ENCODE results near the gene PLXNB1. TPM values are rescaled to one million over a fixed set of nuclear protein-coding genes. Genes with fewer than 3 reads are reported as not detected.

Gene PLXNB1, protein sequence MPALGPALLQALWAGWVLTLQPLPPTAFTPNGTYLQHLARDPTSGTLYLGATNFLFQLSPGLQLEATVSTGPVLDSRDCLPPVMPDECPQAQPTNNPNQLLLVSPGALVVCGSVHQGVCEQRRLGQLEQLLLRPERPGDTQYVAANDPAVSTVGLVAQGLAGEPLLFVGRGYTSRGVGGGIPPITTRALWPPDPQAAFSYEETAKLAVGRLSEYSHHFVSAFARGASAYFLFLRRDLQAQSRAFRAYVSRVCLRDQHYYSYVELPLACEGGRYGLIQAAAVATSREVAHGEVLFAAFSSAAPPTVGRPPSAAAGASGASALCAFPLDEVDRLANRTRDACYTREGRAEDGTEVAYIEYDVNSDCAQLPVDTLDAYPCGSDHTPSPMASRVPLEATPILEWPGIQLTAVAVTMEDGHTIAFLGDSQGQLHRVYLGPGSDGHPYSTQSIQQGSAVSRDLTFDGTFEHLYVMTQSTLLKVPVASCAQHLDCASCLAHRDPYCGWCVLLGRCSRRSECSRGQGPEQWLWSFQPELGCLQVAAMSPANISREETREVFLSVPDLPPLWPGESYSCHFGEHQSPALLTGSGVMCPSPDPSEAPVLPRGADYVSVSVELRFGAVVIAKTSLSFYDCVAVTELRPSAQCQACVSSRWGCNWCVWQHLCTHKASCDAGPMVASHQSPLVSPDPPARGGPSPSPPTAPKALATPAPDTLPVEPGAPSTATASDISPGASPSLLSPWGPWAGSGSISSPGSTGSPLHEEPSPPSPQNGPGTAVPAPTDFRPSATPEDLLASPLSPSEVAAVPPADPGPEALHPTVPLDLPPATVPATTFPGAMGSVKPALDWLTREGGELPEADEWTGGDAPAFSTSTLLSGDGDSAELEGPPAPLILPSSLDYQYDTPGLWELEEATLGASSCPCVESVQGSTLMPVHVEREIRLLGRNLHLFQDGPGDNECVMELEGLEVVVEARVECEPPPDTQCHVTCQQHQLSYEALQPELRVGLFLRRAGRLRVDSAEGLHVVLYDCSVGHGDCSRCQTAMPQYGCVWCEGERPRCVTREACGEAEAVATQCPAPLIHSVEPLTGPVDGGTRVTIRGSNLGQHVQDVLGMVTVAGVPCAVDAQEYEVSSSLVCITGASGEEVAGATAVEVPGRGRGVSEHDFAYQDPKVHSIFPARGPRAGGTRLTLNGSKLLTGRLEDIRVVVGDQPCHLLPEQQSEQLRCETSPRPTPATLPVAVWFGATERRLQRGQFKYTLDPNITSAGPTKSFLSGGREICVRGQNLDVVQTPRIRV (N-terminal part only)
- total RNA-seq = 100 to 1,000 TPM; 150 to 455 (median 312) TPM

DNA sequence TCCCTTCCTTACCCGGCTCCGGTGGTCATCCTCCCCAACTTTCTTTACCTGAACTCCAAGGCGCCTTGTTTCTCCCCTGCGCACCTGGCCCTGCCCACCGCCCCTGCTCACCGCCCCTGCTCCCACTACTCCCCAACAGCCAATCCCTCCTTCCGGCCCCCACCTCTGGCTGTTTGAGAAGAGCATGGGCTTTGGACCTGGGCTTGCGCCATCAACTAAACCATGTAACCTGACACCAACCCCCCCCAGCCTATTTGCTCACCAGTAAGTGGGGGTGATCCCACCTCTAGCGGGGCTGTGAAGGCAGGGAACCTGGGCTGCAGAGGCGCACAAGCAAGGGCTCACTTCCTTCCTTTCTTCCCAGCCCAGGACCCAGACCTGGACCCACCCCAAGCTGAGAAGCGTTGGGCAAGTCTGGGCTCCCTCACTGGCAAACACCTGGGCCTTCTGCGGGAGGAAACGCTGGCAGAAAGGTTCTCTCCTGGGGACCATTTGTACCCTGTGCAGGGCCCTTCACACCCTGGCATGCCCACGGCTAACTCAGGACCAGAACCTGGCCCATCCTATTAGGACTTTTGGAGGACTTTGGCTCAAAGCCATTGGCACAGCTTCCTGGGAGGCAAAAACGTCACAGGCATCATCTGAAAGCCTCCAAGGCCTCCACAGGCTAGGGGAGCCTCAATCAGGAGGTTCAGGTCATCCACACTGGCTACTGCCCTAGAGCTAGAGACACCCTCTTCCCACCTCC lies at the start of gene PLXNB1:
Gene PLXNB1 (minus strand): TSS at position 127 of the 748 bp plus-strand sequence. CDS start 5,475 bp downstream, outside the sequence.
- Histone ChIP-seq H3K27me3 (no peaks in the 10 kb centered on the region), H3K4me1 (peaks cover 3 to 66% (median 10%) of the 10 kb centered on the region in 4 donors), H3K36me3 (peaks cover 0 to 5% (median 0%) of the 10 kb centered on the region in 3 donors), H3K9me3 (no peaks in the 10 kb centered on the region), H3K27ac (peak within 1 kb of the TSS; percentile 73 to 98 (median 88)), H3K4me3 (peak within 1 kb of the TSS; percentile 78 to 99 (median 86))
- DNase-seq = peak; percentile 49 to 88 (median 79)
- peak in 1 of 2 donors; percentile 61 for TF ChIP-seq POLR2A (IDR thresholded peaks at IDR 0.05)
- TF ChIP-seq, protein P1, sequence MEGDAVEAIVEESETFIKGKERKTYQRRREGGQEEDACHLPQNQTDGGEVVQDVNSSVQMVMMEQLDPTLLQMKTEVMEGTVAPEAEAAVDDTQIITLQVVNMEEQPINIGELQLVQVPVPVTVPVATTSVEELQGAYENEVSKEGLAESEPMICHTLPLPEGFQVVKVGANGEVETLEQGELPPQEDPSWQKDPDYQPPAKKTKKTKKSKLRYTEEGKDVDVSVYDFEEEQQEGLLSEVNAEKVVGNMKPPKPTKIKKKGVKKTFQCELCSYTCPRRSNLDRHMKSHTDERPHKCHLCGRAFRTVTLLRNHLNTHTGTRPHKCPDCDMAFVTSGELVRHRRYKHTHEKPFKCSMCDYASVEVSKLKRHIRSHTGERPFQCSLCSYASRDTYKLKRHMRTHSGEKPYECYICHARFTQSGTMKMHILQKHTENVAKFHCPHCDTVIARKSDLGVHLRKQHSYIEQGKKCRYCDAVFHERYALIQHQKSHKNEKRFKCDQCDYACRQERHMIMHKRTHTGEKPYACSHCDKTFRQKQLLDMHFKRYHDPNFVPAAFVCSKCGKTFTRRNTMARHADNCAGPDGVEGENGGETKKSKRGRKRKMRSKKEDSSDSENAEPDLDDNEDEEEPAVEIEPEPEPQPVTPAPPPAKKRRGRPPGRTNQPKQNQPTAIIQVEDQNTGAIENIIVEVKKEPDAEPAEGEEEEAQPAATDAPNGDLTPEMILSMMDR (IDR thresholded peaks at IDR 0.05) = no peak

DNA sequence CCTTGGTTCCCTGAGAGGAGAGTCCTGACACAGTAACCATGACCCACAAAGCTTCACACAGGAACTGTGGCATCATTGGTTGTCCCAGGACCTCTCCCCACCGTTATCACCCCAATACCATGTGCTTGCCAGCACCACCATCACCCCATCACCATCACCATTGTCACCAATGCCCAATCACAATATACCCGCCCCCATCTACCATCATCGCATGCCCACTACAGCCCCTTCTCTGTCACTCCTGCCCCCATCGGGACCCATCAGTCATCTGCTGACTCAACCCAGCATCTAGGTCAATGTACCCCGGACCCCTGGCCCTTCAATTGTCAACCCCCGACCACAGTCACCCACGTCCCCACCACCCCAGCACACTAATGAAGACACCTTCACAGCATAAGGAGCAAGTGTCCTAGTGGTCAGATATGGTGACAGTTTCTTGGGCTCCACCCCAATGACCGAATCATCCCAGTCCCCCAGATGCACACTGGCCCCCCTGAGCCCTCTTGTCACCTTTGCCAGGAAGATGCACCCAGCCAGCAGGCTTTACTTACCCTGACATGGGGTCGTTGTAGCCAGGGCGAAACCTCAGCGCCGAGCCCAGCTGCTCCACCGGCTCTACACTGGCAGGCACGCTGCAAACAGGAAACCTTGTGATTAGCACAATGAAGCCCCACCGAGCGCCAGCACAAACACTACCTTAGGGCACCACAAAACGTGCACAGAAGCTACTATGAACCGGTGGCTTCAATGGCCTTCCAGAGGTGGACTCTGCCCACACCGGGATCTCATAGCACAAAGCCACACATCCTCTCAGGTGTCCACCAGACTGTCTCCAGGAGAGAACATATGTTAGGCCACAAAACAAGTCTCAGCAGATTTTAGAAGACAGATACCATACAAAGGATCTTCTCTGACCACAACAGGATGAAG lies 49.0 kb upstream of the PLXNB1 start:
- Histone ChIP-seq H3K27ac (peak overlapping the region; percentile 61 to 77 (median 69)), H3K27me3 (no peaks in the 10 kb centered on the region), H3K4me1 (no peaks in the 10 kb centered on the region), H3K36me3 (no peaks in the 10 kb centered on the region), H3K4me3 (peak overlapping the region in 3 of 4 donors; percentile 19 to 24 (median 21)), H3K9me3 (no peaks in the 10 kb centered on the region)
- TF ChIP-seq POLR2A (IDR thresholded peaks at IDR 0.05) = no peak
- TF ChIP-seq, protein P1 (IDR thresholded peaks at IDR 0.05) = no peak
- DNase-seq = peak in 2 of 3 donors; percentile 82 to 86

DNA sequence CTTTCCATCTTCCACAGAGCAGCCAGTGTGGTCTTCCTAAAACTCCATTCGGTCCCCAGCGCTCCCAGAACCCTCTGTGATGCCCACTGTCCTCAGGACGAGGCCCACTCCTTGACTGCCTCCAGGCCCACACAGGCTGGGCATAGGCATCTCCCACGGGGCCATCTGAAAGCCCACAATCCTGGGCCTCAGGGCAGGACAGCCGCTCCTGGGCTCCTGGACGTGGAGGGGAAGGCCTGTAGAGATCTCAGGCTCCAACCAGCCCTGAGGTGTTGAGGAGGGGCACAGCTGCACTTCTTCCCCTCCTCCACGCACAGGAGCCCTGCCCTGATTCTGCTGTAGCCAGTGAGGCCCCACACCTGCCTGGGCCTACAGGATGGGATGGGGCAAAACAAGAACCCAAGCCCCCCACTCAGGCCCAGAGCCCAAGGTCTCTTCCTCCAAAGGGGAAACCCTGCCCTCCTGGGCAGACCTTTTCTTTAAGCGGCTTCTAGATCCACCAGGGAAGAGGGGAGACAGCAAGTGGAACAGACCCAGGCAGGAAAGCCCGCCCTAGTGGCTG lies 48.2 kb upstream of the PLXNB1 start:
- Histone ChIP-seq H3K27ac (peak overlapping the region; percentile 21 to 77 (median 69)), H3K27me3 (no peaks in the 10 kb centered on the region)

More for the DNA sequence above, 48.2 kb upstream of the PLXNB1 start:
- no peaks in the 10 kb centered on the region for H3K9me3 ChIP-seq
- no peak overlapping the region for H3K4me3 ChIP-seq
- H3K4me1 ChIP-seq = peaks cover 0 to 7% (median 4%) of the 10 kb centered on the region in 4 donors
- no peak for DNase-seq
- H3K36me3 ChIP-seq = no peaks in the 10 kb centered on the region
- TF ChIP-seq POLR2A (IDR thresholded peaks at IDR 0.05) = no peak
- TF ChIP-seq, protein P1 (IDR thresholded peaks at IDR 0.05) = no peak
